Heart left ventricle (tissue), 16 donors: ENCODE data around the gene AXIN1. TPM values are rescaled to one million over a fixed set of nuclear protein-coding genes. Genes with fewer than 3 reads are reported as not detected.

Experiments
- ATAC-seq, 4 donors: fragments of 200-7000 bp; cut with Tn5 transposase; one replicate each; pipeline ENCODE4 v1.9.1; 2020 to 2022; ENCODE audit warnings: moderate library complexity in 4 of 4, mild to moderate bottlenecking in 3 of 4, moderate number of reproducible peaks in 1 of 4
- DNase-seq, 5 donors: peaks; one replicate each; pipeline ENCODE4 v3.0.0-alpha.2; 2020
- H3K27ac ChIP-seq, 12 donors: fragments of 200-600 bp; sonication (generic) in 4 of 12; one replicate each; pipeline versions ENCODE4 v1.5.0 to v1.8.0; 2016 to 2022; ENCODE audit warnings: mild to moderate bottlenecking in 2 of 12
- H3K27me3 ChIP-seq, 9 donors: fragments of 200-600 bp; sonication (generic) in 2 of 9; one replicate each; pipeline versions ENCODE4 v1.5.1 to v1.8.0; 2016 to 2022; ENCODE audit warnings: mild to moderate bottlenecking in 3 of 9
- H3K36me3 ChIP-seq, 9 donors: fragments of 200-600 bp; sonication (generic) in 2 of 9; one replicate each; pipeline versions ENCODE4 v1.5.0 to v1.8.0; 2018 to 2022; ENCODE audit warnings: mild to moderate bottlenecking in 2 of 9
- H3K4me1 ChIP-seq, 12 donors: fragments of 200-600 bp; sonication (generic) in 4 of 12; one replicate each; pipeline versions ENCODE4 v1.5.0 to v1.8.0; 2016 to 2022; ENCODE audit warnings: mild to moderate bottlenecking in 3 of 12
- H3K4me3 ChIP-seq, 12 donors: fragments of 200-600 bp; sonication (generic) in 4 of 12; one replicate each; pipeline versions ENCODE4 v1.5.0 to v1.8.0; 2017 to 2022; ENCODE audit warnings: mild to moderate bottlenecking in 9 of 12, moderate library complexity in 4 of 12
- H3K9me3 ChIP-seq, 12 donors: fragments of 200-600 bp; sonication (generic) in 4 of 12; one replicate each; pipeline versions ENCODE4 v1.5.0 to v1.8.0; 2016 to 2022; ENCODE audit warnings: mild to moderate bottlenecking in 1 of 12
- POLR2A ChIP-seq, 2 donors: fragments of 450-650 bp; IDR thresholded peaks; one replicate each; pipeline ENCODE4 v1.6.1; 2017; ENCODE audit warnings: antibody characterized with exemption in 2 of 2, mild to moderate bottlenecking in 2 of 2, moderate library complexity in 2 of 2
- WGBS, 4 donors: extraction: QIAGEN DNeasy Blood & Tissue Kit in 2 of 4; methylation state at CpG; one replicate each; pipeline versions ENCODE4 v1.1.5 to v1.1.7; 2013 to 2018; 5-methylcytosine and 5-hydroxymethylcytosine counted together
- intact Hi-C, 10 donors: fragments of 100-400 bp; cut with DNase I; formaldehyde crosslinking; loops; one replicate each; pipeline versions ENCODE4 v1.11.1 to v1.14.2; 2022
- polyA plus RNA-seq, 2 donors: library from polyadenylated mRNA; stranded (reverse); fragments of 200-250 nt; gene quantifications; one replicate each; pipeline ENCODE4 v1.2.3, GENCODE V29; 2013
- total RNA-seq, 9 donors: library from RNA; depleted of rRNA in 2 of 9; stranded (reverse); fragments of >200 nt in 2 of 9; fragmentation: NEBNext Ultra II Directional in 3 of 9; extraction: Animal tissue kit (Norgen Biotek cat#: 25700) in 3 of 9; gene quantifications; one replicate each; pipeline versions ENCODE4 v1.1.0 to v1.2.4, GENCODE V29; 2016 to 2023
- TF ChIP-seq, protein P1 (sequence below), 12 donors: fragments of 200-600 bp; sonication (generic) in 4 of 12; IDR thresholded peaks; one replicate each; pipeline versions ENCODE4 v1.5.0 to v1.8.0; 2018 to 2022; ENCODE audit warnings: antibody characterized with exemption in 12 of 12, mild to moderate bottlenecking in 5 of 12
- donor health status: ischemic (EF 13 %, LVEDD 7.1; RV severe dilation, severe dysfunction).
- donor health status: healthy with polysubstance abuse.
- donor health status: DM: no; HTN: yes; CAD: no.
- donor health status: DM: no; HTN: no; CAD: no.
- donor health status: ischemic (EF 25% LVEDD 6.9; RV normal size, moderate dysfunction).
- donor health status: ischemic (EF 25% LVEDD 5.7; RV mildly dilated, moderate dysfunction).
- donor health status: healthy.
- donor health status: DM: yes; HTN: yes; CAD: no.
- donor health status: ischemic (EF 35%, LVEDD 5.7; RV mildly dilated, moderate dysfunction).
- donor health status: nonischemic (EF 11% LVEDD 7.7; RV severe dilation, severe dysfunction).
- donor health status: DM: yes; HTN: yes; CAD: no.
- donor health status: PGD.
- donor health status: ischemic (EF 29% LVEDD 5.4; RV normal size, mild dysfunction).
- donor health status: nonischemic (EF 23%, LVEDD 6.1; RV moderate dilation, normal function).

Gene AXIN1
- total and polyA plus RNA-seq, 11 donors = 6.8 to 32.0 (median 11.6) TPM

- Histone ChIP-seq H3K27me3 (peaks cover 0 to 6% (median 0%) of the 10 kb centered on the region in 9 donors), H3K36me3 (no peaks in the 10 kb centered on the region), H3K4me3 (no peak overlapping the region), H3K9me3 (no peaks in the 10 kb centered on the region), H3K4me1 (no peaks in the 10 kb centered on the region), H3K27ac (no peak overlapping the region)
- DNase-seq (peak in 1 of 5 donors; percentile 19), ATAC-seq (no peak)
- TF ChIP-seq, protein P1, sequence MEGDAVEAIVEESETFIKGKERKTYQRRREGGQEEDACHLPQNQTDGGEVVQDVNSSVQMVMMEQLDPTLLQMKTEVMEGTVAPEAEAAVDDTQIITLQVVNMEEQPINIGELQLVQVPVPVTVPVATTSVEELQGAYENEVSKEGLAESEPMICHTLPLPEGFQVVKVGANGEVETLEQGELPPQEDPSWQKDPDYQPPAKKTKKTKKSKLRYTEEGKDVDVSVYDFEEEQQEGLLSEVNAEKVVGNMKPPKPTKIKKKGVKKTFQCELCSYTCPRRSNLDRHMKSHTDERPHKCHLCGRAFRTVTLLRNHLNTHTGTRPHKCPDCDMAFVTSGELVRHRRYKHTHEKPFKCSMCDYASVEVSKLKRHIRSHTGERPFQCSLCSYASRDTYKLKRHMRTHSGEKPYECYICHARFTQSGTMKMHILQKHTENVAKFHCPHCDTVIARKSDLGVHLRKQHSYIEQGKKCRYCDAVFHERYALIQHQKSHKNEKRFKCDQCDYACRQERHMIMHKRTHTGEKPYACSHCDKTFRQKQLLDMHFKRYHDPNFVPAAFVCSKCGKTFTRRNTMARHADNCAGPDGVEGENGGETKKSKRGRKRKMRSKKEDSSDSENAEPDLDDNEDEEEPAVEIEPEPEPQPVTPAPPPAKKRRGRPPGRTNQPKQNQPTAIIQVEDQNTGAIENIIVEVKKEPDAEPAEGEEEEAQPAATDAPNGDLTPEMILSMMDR (IDR thresholded peaks at IDR 0.05) = no peak
- no peak for TF ChIP-seq POLR2A (IDR thresholded peaks at IDR 0.05)
- 73 to 80% (median 79%) methylated on average over 17 to 19 of the region's 19 CpGs for WGBS, 4 donors
- intact Hi-C loops = loop anchor here in 2 of 10 donors (10.0 kb wide), 1 partner anchor 134 kb away; the partner anchor contains the start of gene LUC7L (in 2 of the 2)
These were observed 6.7 kb upstream of the AXIN1 start for GRCh38 chr16:359067-359763.

DNA sequence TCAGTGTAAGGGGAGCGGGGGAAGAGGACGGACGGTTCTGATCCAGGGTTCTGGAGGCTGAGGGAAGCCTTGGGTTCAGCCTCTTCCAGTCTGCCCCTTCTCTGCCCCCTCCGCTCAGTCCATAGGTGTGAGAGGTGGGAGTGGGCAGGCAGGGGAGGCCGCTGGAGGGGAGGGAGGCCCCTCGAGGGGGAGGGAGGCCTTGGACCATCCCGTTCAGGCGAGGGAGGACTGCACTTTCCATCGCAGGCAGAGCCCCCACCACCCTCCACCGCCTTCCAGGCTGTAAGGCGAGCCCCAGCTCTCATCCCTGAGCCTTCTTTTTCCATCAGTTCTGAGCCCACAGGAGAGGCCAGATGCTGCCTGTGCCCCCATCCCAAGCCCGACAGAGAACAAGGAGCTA, 4.2 kb upstream of the AXIN1 start:
- no peak for ATAC-seq
- peaks cover 0 to 10% (median 3%) of the 10 kb centered on the region in 12 donors for H3K4me1 ChIP-seq
- TF ChIP-seq, protein P1 (IDR thresholded peaks at IDR 0.05) = no peak
- no peak for TF ChIP-seq POLR2A (IDR thresholded peaks at IDR 0.05)
- WGBS, 4 donors = 64 to 71% (median 67%) methylated on average over 12 of the region's 12 CpGs
- no peaks in the 10 kb centered on the region for H3K9me3 ChIP-seq
- no peak overlapping the region for H3K4me3 ChIP-seq
- no peaks in the 10 kb centered on the region for H3K27me3 ChIP-seq
- H3K36me3 ChIP-seq = no peaks in the 10 kb centered on the region
- no peak overlapping the region for H3K27ac ChIP-seq
- intact Hi-C loops = loop anchor here in 2 of 10 donors (10.0 kb wide), 1 partner anchor 132 kb away; the partner anchor contains the start of gene LUC7L (in 2 of the 2)
- no peak for DNase-seq

DNA sequence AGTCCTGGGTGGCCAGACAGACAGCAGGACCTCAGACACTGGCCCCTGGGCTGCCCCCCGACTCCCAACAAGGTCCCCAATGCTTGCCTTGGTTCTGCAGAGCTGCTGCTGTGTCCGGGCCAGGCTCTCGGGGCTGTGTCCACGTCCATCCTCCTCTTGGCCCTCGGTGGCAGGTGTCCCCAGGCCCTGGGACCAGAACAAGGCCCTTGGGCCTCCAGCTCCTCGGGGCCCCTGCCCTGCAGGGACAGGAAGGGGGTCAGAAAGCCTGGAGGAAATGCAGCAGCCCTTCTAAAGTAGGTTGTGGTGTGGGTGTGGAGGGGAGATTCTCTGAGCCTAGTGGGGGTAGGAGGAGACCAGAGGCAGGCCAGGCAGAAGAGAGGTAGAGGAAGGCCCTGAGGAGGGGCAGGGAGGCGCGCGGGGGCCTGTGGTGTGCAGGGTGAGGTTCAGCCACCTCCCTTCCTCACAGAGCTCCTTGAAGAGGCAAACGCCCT, 2.5 kb upstream of the AXIN1 start:
- H3K9me3 ChIP-seq = no peaks in the 10 kb centered on the region
- ATAC-seq = no peak
- peaks cover 0 to 8% (median 0%) of the 10 kb centered on the region in 9 donors for H3K36me3 ChIP-seq
- peak overlapping the region in 1 of 12 donors; percentile 44 for H3K27ac ChIP-seq
- no peak for TF ChIP-seq POLR2A (IDR thresholded peaks at IDR 0.05)
- TF ChIP-seq, protein P1 (IDR thresholded peaks at IDR 0.05) = no peak
- 81 to 88% (median 87%) methylated on average over 8 to 10 of the region's 10 CpGs for WGBS, 4 donors
- intact Hi-C loops = loop anchor here in 7 of 10 donors (5.0 to 10.0 kb wide), 4 partner anchors 118 to 130 kb away; partner anchors contain the start of genes LUC7L (in 4 of the 7) and FAM234A (in 1 of the 7)
- H3K4me1 ChIP-seq = peaks cover 0 to 18% (median 9%) of the 10 kb centered on the region in 12 donors
- no peak for DNase-seq
- no peak overlapping the region for H3K4me3 ChIP-seq
- no peaks in the 10 kb centered on the region for H3K27me3 ChIP-seq

GRCh38 chr16:354291-354881, 1.9 kb upstream of the AXIN1 start:
- intact Hi-C loops = loop anchor here in 7 of 10 donors (5.0 to 10.0 kb wide), 4 partner anchors 117 to 130 kb away; partner anchors contain the start of genes LUC7L (in 4 of the 7) and FAM234A (in 1 of the 7)
- Histone ChIP-seq H3K9me3 (no peaks in the 10 kb centered on the region), H3K4me3 (no peak overlapping the region), H3K27me3 (no peaks in the 10 kb centered on the region), H3K27ac (no peak overlapping the region), H3K4me1 (peaks cover 0 to 18% (median 9%) of the 10 kb centered on the region in 12 donors), H3K36me3 (peaks cover 0 to 8% (median 0%) of the 10 kb centered on the region in 9 donors)
- 90 to 94% (median 93%) methylated on average over 12 of the region's 12 CpGs for WGBS, 4 donors
- DNase-seq = no peak
- ATAC-seq = no peak
- TF ChIP-seq POLR2A (IDR thresholded peaks at IDR 0.05) = no peak
- TF ChIP-seq, protein P1 (IDR thresholded peaks at IDR 0.05) = no peak
